ENCODE data around the gene PPA2.
"Not testable (repeated sequence)": the region's sequence is repeated elsewhere in the genome, so short reads cannot be mapped to it uniquely, and the experiment has no call there.

PPA2 gene

GRCh38 chr4:105458541-105458940 is 15.3 kb downstream of the PPA2 start:
- DNase-seq (ENCODE audit: low spot score): not testable (repeated sequence)

DNA sequence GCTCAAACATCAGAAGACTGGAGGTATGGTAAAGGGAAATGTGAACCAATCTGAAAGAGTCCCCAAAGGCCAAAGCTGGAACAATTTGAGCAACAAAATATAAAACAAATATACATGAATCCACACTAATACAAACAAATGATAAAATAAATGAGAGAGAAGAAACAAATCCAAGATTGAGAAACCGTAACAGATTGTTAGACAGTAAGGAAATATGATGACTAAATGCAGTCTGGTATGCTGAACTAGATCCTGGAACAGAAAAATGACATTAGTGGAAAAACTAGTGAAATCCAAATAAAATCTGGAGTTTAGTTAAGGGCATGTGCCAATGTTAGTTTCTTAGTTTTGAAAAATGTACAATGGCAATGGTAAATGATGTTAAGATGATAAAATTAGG is 15.9 kb downstream of the PPA2 start:
- no peak for DNase-seq (ENCODE audit: low spot score)

DNA sequence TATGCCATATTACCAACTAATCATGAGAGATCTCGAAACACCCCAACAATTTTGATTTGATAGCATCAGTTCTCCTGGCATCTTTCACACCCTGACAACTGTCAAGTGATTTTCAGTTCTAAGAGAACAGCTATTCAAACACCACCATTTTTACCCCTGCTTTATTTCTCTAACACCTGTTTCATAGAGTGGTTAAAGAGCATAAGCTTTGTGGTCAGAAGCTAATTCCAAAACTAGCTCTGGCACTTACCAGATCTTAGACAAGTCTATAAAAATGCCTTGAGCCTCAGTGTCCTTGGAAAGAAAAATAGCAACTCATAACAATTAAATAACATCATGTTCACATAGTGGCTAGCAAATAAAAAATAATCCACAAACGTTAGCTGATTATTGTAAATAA is 17.9 kb downstream of the PPA2 start:
- no peak for DNase-seq (ENCODE audit: low spot score)

DNA sequence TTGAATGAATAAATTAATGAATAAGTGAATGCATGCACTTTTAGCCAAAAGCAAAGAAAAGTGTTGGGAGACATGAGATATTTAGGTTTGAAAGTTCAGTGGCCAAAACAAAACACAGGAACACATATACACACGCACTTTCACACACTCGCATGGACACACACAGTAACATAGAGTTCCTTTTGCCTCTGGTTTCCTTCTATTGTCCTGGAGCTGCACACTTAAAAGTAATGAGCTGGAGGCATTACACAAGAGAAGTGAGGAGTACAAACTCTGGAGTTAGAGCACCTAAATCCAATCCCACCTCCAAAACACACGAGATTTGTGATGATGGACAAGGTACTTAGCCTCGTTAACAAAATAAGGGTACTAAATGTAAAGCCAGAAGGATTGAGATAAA is 18.7 kb downstream of the PPA2 start:
- no peak for DNase-seq (ENCODE audit: low spot score)

GRCh38 chr4:105453550-105454205 is 20.2 kb downstream of the PPA2 start:
- DNase-seq (ENCODE audit: low spot score): no peak

- no peak for DNase-seq (ENCODE audit: low spot score)
These were observed 22.5 kb downstream of the PPA2 start for GRCh38 chr4:105451346-105451745.

- DNase-seq (ENCODE audit: low spot score): no peak
These were observed 33.0 kb downstream of the PPA2 start for GRCh38 chr4:105440890-105441289.

- no peak for DNase-seq (ENCODE audit: low spot score)
These were observed 36.2 kb downstream of the PPA2 start for GRCh38 chr4:105437637-105438036.

GRCh38 chr4:105436414-105436813 is 37.4 kb downstream of the PPA2 start:
- no peak for DNase-seq (ENCODE audit: low spot score)

- DNase-seq (ENCODE audit: low spot score): no peak
These were observed 38.9 kb downstream of the PPA2 start for GRCh38 chr4:105434940-105435339.

- no peak for DNase-seq (ENCODE audit: low spot score)
These were observed 40.4 kb downstream of the PPA2 start for GRCh38 chr4:105433421-105433820.

- no peak for DNase-seq (ENCODE audit: low spot score)
These were observed 41.4 kb downstream of the PPA2 start for GRCh38 chr4:105432438-105432837.

GRCh38 chr4:105430811-105431210 is 43.1 kb downstream of the PPA2 start:
- no peak for DNase-seq (ENCODE audit: low spot score)

DNA sequence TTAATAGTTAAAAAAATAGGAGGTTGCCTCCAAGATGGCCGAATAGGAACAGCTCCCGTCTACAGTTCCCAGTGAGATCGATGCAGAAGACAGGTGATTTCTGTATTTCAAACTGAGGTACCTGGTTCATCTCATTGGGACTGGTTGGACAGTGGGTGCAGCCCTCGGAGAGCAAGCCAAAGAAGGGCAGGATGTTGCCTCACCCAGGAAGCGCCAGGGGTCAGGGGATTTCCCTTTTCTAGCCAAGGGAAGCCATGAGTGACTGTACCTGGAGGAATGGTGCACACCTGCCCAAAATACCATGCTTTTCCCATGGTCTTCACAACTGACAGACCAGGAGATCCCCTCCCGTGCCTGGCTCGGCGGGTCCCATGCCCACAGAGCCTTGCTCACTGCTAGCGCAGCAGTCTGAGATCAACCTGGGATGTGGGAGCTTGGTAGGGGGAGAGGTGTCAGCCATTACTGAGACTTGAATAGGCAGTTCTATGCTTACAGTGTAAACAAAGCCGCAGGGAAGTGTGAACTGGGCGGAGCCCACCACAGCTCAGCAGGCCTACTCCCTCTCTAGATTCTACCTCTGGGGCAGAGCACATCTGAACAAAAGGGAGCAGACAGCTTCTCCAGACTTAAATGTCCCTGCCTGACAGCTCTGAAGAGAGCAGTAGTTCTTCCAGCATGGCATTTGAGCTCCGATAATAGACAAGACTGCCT is 47.5 kb downstream of the PPA2 start:
- DNase-seq (ENCODE audit: low spot score): no peak

GRCh38 chr4:105422207-105422920 is 51.5 kb downstream of the PPA2 start:
- no peak for DNase-seq (ENCODE audit: low spot score)

- no peak for DNase-seq (ENCODE audit: low spot score)
These were observed 56.2 kb downstream of the PPA2 start for GRCh38 chr4:105417624-105418023.

GRCh38 chr4:105415281-105415744 is 58.5 kb downstream of the PPA2 start:
- no peak for DNase-seq (ENCODE audit: low spot score)

GRCh38 chr4:105414316-105414715 is 59.5 kb downstream of the PPA2 start:
- DNase-seq (ENCODE audit: low spot score): no peak

- not testable (repeated sequence) for DNase-seq (ENCODE audit: low spot score)
These were observed 64.7 kb downstream of the PPA2 start for GRCh38 chr4:105409135-105409534.

GRCh38 chr4:105400901-105401677 is 72.8 kb downstream of the PPA2 start:
- DNase-seq (ENCODE audit: low spot score): no peak

GRCh38 chr4:105399532-105400161 is 74.2 kb downstream of the PPA2 start:
- DNase-seq (ENCODE audit: low spot score): no peak

DNA sequence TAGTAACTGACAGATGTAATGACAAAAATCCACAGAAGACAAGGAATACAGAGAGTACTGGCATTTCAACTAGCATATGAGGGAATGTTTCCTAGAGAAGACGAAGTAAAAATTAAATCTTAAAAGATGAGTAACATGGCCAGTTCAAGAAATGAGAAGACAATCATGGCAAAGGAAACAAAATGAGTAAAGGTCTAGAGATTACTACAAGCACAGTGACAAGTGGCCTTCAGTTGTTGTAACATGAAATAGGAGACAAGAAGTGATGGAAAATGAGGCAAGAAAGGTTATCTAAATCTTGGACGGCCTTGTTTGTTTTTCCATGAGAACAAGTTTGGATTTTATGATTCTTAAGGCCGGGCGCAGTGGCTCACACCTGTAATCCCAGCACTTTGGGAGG is 81.0 kb downstream of the PPA2 start:
- DNase-seq (ENCODE audit: low spot score): no peak
